ENCODE results near the gene TMPRSS9.

- TF ChIP-seq ZFP30 (CRISPR knock-in tag; IDR thresholded peaks at IDR 0.05) = no peak
- TF ChIP-seq, protein P1, sequence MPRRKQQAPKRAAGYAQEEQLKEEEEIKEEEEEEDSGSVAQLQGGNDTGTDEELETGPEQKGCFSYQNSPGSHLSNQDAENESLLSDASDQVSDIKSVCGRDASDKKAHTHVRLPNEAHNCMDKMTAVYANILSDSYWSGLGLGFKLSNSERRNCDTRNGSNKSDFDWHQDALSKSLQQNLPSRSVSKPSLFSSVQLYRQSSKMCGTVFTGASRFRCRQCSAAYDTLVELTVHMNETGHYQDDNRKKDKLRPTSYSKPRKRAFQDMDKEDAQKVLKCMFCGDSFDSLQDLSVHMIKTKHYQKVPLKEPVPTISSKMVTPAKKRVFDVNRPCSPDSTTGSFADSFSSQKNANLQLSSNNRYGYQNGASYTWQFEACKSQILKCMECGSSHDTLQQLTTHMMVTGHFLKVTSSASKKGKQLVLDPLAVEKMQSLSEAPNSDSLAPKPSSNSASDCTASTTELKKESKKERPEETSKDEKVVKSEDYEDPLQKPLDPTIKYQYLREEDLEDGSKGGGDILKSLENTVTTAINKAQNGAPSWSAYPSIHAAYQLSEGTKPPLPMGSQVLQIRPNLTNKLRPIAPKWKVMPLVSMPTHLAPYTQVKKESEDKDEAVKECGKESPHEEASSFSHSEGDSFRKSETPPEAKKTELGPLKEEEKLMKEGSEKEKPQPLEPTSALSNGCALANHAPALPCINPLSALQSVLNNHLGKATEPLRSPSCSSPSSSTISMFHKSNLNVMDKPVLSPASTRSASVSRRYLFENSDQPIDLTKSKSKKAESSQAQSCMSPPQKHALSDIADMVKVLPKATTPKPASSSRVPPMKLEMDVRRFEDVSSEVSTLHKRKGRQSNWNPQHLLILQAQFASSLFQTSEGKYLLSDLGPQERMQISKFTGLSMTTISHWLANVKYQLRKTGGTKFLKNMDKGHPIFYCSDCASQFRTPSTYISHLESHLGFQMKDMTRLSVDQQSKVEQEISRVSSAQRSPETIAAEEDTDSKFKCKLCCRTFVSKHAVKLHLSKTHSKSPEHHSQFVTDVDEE (CRISPR knock-in tag; IDR thresholded peaks at IDR 0.05) = no peak
- TF ChIP-seq ZNF565 (CRISPR knock-in tag; conservative IDR thresholded peaks at IDR 0.05; ENCODE audit: low read depth) = no peak
- no peak for TF ChIP-seq ARNTL (CRISPR knock-in tag; IDR thresholded peaks at IDR 0.05; ENCODE audit: borderline replicate concordance, low read depth)
- TF ChIP-seq ZFP3 (CRISPR knock-in tag; IDR thresholded peaks at IDR 0.05) = no peak
- no peak for TF ChIP-seq PATZ1 (CRISPR knock-in tag; IDR thresholded peaks at IDR 0.05; ENCODE audit: borderline replicate concordance)
- no peak for TF ChIP-seq SNAI2 (CRISPR knock-in tag; IDR thresholded peaks at IDR 0.05)
- TF ChIP-seq CSRNP3 (CRISPR knock-in tag; IDR thresholded peaks at IDR 0.05) = no peak
- TF ChIP-seq CREB5 (CRISPR knock-in tag; IDR thresholded peaks at IDR 0.05; ENCODE audit: low read depth) = no peak
- no peak for TF ChIP-seq ZNF8 (CRISPR knock-in tag; IDR thresholded peaks at IDR 0.05)
These were observed 4.7 kb upstream of the TMPRSS9 start for GRCh38 chr19:2355168-2356035.

Measured in SK-N-SH treated with all-trans-retinoic acid at 6 μM for 48 hours (cell line).